Stimulated activated CD4-positive, alpha-beta T cell treated with anti-CD3 and anti-CD28 coated beads, Interleukin-1b, Interleukin-23, amount 100 ng/mL, for 24 hours (primary cell): ENCODE results near the gene RPN2.
A peak's percentile ranks its signal among the peaks of the same experiment; 100 is the strongest.
"Not testable (repeated sequence)": the region's sequence is repeated elsewhere in the genome, so short reads cannot be mapped to it uniquely, and the experiment has no call there.

Experiments used
- DNase-seq, 4 experiments: peaks; one replicate each; pipeline ENCODE4 v3.0.0-alpha.2; 2020; ENCODE audit warnings: low read depth in 4 of 4, low spot score in 1 of 4

Gene RPN2

GRCh38 chr20:37178839-37179682 lies at the start of gene RPN2, which contains the start of gene MROH8:
Gene RPN2, plus strand, starts transcription at chr20:37179330. Its CDS starts 27 bp downstream, at chr20:37179357.
Gene MROH8, minus strand, starts transcription at chr20:37179548.
- peak; percentile 86 to 94 (median 93) for DNase-seq

DNA sequence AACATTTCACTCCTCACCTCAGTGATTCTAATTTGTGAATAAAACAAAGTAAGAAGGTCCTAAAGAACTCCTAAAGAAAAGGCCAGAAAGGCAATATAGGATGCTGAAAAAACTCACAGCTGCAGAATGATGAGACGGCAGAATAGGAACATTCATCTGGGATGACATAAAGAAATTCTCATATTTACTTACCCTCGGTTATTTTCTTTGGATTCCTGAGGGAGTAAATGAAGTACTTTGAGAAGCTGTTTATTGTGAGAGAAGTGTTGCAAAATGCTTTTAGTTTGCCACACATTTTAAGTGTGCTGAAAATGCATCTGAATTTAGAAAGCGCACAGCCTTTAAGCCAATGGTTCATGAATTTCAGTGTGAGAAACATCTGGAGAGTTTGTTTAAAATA lies 47.6 kb upstream of the RPN2 start:
- no peak for DNase-seq

GRCh38 chr20:37133952-37134351 lies 45.2 kb upstream of the RPN2 start:
- DNase-seq = no peak

- no peak for DNase-seq
These were observed 41.6 kb upstream of the RPN2 start for GRCh38 chr20:37137547-37137946.

DNA sequence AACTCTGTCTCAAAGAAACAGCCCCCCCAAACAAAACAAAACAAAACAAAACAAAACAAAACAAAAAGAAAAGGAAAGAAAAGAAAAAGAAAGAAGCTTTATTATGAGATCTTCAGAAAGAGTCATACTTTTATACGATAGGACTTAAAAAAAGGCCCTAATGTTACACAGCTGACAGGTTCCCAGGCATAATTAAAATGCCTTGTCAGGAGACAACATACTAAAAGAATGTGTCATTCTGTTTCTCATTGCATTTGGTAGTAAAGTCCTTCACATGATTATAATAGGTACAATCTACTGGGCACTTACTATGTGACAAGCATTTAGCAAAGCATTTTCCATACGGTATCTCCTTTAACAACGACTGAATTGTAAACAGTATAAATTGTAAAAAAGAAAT lies 36.4 kb upstream of the RPN2 start:
- no peak for DNase-seq

GRCh38 chr20:37144856-37145404 lies 34.2 kb upstream of the RPN2 start:
- DNase-seq = no peak

- DNase-seq = no peak
These were observed 31.9 kb upstream of the RPN2 start for GRCh38 chr20:37147250-37147649.

GRCh38 chr20:37150864-37151263 lies 28.3 kb upstream of the RPN2 start:
- not testable (repeated sequence) for DNase-seq

GRCh38 chr20:37151529-37151928 lies 27.6 kb upstream of the RPN2 start:
- no peak for DNase-seq

DNA sequence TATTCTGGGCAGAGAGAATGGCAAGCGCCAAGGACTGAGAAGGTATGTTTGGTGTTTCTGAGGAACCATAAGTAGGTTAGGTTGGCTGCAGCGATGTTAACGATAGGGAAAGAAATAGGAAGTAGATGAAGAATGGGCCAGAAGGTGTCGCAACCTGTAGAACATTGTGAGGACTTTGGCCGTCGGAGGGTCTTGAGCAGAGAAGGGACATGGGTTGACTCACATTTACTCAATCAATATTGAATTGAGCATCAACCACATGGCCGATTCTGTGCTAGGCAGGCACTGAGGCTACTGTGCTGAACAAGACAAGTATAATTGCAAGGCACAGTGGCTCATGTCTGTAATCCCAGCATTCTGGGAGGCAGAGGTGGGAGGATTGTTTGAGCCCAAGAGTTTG lies 26.8 kb upstream of the RPN2 start:
- no peak for DNase-seq

DNA sequence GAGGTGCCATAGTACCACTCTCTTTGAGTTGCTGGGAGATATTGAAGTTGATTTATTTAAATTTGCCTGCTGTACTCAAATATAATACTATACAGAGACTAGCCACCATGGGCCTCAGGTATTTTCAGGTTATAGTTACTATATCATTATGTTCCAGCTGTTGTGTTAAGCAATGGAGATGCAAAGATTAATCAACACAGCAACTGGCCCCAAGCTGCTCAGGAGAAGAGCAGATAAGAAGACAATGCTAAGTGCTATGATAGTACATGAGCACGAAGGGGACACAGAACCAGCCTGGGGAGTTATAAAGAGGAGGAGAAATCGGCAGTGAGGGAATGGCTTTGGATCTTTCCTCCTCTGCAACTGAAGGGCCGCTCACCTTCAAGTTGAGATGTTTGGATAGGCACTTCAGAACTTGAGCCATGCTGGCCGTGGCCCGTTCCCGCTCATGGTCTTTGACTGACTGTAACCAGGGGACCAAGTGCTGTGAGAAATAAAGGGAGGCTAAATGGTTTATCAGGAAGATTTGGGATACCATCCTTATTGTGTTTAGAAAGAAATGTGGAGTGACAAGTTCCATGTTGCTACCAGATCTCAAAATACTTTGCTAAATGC lies 24.3 kb upstream of the RPN2 start:
- DNase-seq = no peak

- no peak for DNase-seq
These were observed 23.1 kb upstream of the RPN2 start for GRCh38 chr20:37155987-37156386.

- no peak for DNase-seq
These were observed 20.9 kb upstream of the RPN2 start for GRCh38 chr20:37158248-37158647.

DNA sequence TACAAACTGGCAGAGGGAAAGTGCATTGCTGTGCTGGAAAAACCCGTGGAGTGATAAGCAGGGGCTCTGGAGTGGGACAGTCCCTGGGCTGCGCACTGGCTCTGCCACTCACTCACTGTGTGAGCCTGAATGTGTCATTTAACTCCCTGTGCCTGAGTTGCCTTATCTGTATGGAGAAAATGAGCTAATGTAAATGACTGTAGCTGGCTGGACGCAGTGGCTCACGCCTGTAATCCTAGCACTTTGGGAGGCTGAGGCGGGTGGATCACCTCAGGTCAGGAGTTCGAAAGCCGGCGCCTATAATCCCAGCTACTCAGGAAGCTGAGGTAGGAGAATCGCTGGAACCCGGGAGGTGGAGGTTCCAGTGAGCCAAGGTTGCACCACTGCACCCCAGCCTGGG lies 18.4 kb upstream of the RPN2 start:
- no peak for DNase-seq

- no peak for DNase-seq
These were observed 17.1 kb upstream of the RPN2 start for GRCh38 chr20:37161830-37162549.

GRCh38 chr20:37162646-37163045 lies 16.5 kb upstream of the RPN2 start:
- no peak for DNase-seq

DNA sequence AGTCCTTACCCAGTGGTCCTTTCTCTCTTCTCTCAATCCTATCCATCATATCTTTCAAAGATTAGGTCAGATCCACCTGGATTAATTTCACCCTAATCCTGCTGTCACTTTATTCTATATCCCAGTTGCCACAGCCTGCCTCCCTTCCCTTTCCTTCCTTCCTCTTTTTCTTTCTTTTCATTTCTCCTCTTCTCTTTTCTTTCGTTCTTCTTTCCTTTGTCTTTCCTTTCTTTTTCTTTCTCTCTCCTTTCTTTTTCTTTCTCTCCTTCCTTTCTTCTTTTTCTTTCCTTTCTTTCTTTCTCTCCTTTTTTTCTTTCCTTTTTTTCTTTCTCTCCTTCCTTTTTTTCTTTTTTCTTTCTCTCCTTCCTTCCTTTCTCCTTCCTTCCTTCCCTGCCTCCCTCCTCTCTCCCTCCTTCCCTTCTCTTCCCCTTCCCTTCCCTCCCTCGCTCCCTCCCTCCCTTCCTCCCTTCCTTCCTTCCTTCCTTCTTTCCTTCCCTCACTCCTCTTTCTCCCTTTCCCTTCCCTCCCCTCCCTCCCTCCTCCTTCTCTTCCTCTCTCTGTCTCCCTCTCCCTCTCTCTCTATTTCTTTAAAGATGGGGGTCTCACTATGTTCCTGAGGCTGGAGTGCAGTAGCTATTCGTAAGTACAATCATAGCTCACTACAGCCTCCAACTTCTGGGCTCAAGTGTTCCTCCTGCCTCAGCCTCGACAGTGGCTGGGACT lies 15.1 kb upstream of the RPN2 start:
- no peak for DNase-seq

GRCh38 chr20:37165031-37165430 lies 14.1 kb upstream of the RPN2 start:
- no peak for DNase-seq

DNA sequence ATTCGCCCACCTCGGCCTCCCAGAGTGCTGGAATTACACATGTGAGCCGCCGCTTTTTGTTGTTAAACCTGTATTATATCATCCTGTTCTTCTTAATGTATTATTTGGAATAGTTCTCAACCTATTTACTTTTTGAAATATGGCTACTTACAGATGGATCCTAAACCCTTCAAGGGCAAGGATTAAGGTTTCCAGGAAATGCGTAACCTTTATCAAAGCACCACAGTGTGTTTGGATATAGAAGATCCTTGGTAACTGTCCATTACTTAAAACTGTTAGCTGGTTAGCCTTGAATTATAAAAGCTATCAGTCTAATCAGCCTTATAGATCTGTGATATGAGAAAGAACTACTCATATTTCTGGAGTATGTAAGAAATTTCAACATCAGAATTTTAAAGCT lies 12.3 kb upstream of the RPN2 start:
- DNase-seq = no peak

- no peak for DNase-seq
These were observed 6.3 kb upstream of the RPN2 start for GRCh38 chr20:37172836-37173235.
